Activated T-helper 17 cell treated with anti-CD3 and anti-CD28 coated beads, Interleukin-2, amount 50 U/mL, for 72 hours (primary cell): ENCODE measurements around the gene LYPLA2. TPM values are rescaled to one million over a fixed set of nuclear protein-coding genes. Genes with fewer than 3 reads are reported as not detected.

Source experiments
- ATAC-seq: fragments of 150-1000 bp; cut with Tn5 transposase; replicated peaks from 2 replicates; pipeline ENCODE4 v1.10.0; 2021; ENCODE audit warnings: mild to moderate bottlenecking, moderate library complexity
- H3K27ac Mint-ChIP-seq: one replicate; pipeline ENCODE4 v1.8.0; 2022; ENCODE audit warnings: mixed read lengths
- H3K27me3 Mint-ChIP-seq: one replicate; pipeline ENCODE4 v1.8.0; 2022; ENCODE audit warnings: mixed read lengths
- H3K36me3 Mint-ChIP-seq: one replicate; pipeline ENCODE4 v1.8.0; 2022; ENCODE audit warnings: low read depth, mild to moderate bottlenecking, mixed read lengths
- H3K4me1 Mint-ChIP-seq: one replicate; pipeline ENCODE4 v1.8.0; 2022; ENCODE audit warnings: mixed read lengths
- H3K4me3 Mint-ChIP-seq: one replicate; pipeline ENCODE4 v1.8.0; 2022; ENCODE audit warnings: mild to moderate bottlenecking, mixed read lengths
- H3K9me3 Mint-ChIP-seq: one replicate; pipeline ENCODE4 v1.8.0; 2022; ENCODE audit warnings: mixed read lengths
- total RNA-seq, 2 donors: library from RNA; stranded (reverse); gene quantifications; one replicate each; pipeline ENCODE4 v1.2.3, GENCODE V29; 2022

The LYPLA2 gene
- total RNA-seq = 10 to 100 TPM; 70.0 to 94.8 TPM

DNA sequence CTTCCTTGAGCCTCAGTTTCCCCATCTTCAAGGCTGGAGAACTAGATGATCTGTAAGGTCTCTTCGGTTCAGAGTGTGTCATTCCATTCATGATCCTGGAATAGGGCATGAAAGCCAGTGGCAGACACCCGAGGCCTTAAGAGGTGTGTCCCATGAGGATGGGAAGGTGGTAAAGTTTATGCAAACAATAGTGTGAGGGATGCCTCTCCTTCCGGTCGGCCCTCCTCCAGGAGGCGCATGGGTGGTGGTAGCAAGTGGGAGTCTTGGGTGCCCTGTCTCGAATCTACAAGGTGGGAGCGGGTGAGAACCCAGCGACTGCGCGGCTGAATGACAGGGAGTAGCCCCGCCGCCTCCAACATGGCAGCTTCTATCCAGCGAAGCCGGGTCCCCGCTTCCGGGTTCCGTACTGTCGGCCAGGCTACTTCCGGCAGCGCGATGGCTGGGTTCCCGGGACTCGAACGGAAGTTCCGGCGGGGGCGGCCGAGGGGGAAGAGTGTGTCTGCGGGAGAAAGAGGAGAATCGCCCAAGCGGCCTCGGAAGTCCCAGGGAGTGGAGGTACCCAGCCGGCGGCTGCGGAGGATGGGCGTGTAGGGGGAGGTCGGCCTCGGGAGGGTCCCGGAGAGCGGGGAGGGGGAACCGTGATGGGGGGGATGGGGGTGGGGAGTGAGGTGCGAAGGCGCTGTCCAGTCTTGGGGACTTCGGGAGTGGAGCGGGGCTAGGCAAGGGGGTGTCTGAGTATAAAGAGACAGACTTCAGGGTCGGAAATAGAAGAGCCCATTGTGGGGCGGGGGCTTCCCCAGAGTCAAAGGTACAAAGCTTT lies at the start of gene LYPLA2:
LYPLA2 (plus strand) TSS at position 450 of the 820 bp plus-strand sequence. CDS start 1,538 bp downstream, outside the sequence.
- ATAC-seq = peak; percentile 95
- no peaks in the 10 kb centered on the region for H3K27me3 Mint-ChIP-seq
- H3K4me3 Mint-ChIP-seq = peak within 1 kb of the TSS; percentile 97
- H3K36me3 Mint-ChIP-seq = peaks cover 75% of the 10 kb centered on the region
- peak within 1 kb of the TSS; percentile 94 for H3K27ac Mint-ChIP-seq
- H3K4me1 Mint-ChIP-seq = peaks cover 12% of the 10 kb centered on the region
- H3K9me3 Mint-ChIP-seq = no peaks in the 10 kb centered on the region

DNA sequence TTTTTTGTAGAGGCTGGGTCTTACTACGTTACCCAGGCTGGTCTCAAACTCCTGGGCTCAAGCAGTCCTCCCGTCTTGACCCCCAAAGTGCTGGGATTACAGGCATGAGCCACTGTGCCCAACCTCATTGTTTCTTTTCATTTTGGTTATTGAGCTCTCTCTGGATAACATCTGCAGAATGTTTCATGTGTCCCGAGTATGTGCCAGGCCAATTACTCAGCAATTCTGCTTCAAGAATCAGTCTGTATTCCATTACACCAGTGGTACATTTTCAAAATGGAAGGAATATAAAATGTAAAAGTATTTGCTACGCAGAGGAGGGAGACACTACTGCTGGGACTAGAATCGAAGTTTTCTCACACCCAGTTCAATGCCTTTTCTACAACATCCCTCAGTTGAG lies 49.3 kb upstream of the LYPLA2 start:
- Mint-ChIP-seq H3K27me3 (no peaks in the 10 kb centered on the region), H3K27ac (peak overlapping the region; percentile 90), H3K4me3 (peak overlapping the region; percentile 92), H3K4me1 (peaks cover 25% of the 10 kb centered on the region), H3K9me3 (no peaks in the 10 kb centered on the region), H3K36me3 (peaks cover 26% of the 10 kb centered on the region)
- no peak for ATAC-seq

DNA sequence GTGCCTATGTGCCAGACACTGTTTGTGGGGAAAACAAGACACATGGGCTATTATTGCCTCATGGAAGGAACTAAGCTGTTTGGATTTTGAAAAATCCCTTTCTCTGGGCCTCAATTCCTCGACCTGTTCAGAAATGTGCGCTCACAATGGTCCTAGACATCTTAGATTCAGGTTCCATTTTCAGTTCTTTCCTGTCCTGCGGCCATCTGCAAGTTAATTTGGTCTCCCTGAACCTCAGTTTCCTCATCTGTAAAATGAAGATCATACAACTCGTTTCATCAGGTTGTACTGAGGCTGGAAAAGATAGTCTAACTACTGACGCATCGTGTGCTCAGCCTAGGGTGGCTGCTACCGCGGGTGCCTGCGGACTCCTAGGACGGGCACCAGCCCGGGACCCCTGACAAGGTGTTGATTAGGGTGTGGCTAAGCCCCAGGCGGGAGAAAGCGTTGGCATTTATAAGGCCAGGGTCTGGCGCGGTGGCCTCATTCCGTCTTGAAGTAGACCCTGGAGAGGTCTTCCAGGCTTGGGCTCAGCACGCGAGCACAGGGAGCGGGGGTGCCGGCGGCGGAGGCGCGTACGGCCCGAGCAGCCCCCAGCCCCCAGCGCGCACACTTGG lies 48.2 kb upstream of the LYPLA2 start:
- H3K4me3 Mint-ChIP-seq = peak overlapping the region; percentile 92
- H3K4me1 Mint-ChIP-seq = peaks cover 36% of the 10 kb centered on the region
- peak overlapping the region; percentile 90 for H3K27ac Mint-ChIP-seq
- ATAC-seq = peak; percentile 57
- H3K9me3 Mint-ChIP-seq = no peaks in the 10 kb centered on the region
- H3K27me3 Mint-ChIP-seq = no peaks in the 10 kb centered on the region
- H3K36me3 Mint-ChIP-seq = peaks cover 38% of the 10 kb centered on the region

DNA sequence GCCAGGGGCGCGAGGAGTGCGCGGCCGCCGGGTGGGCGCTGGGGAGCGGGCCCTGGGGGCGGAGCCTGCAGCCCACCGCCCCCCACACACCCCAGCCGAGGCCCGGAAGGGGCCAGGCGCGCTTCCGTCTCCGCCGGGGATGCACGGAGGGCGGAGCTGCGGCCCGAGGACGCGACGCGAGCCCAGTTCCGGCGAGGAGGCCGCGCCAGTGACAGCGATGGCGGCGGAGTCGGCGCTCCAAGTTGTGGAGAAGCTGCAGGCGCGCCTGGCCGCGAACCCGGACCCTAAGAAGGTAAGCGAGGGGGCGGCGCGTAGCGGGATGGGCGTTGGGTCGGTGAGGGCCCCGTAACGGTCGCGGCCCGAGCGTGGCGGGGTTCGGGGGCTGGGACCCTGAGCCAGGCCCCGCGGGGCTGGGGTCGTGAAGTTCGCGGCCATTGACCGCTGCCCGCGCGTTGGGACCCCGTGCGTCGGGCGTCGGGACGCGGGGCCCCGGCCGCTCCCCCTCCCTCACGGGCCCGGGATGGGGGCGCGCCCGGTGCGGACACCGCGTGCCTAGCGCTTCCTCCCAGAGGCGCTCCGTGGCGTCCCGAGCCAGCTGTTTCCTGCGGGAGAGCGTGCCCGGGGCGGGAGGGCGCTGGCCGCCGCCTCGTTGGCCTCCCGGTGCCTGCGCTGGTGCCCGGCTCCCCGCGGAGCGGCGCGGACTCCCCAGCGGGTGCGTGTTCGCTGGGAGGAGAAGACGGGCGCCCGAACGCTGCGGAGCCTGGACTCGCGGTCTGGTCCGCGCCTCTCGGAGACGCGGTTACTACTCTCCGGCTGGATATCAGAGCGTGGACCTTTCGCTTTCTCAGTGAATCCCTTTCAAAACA lies 47.4 kb upstream of the LYPLA2 start, which contains the start of gene ELOA:
ELOA (plus strand) TSS at position 185 of the 866 bp plus-strand sequence; CDS start at position 218, 33 bp downstream.
- peak; percentile 94 for ATAC-seq

DNA sequence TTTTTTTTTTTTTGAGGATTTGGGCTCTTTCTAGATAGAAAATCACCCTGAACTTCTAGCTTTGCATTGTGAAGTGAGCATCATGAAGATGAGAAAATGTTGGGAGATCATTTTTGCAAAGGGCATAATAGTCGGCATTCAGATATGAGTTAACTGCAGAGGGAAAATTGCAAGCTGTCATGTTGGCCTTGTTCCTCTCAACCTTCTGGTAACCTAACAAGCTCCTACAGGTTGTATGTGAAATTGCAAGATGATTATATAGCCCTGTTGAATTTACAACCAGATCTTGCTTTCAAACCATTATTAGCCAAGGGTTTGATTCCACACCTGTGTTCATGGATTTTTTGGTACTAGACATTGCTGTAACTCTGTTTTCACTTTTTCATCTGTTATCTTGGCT lies 45.4 kb upstream of the LYPLA2 start:
- H3K27ac Mint-ChIP-seq = peak overlapping the region; percentile 88
- peaks cover 53% of the 10 kb centered on the region for H3K4me1 Mint-ChIP-seq
- no peaks in the 10 kb centered on the region for H3K27me3 Mint-ChIP-seq
- no peak for ATAC-seq
- H3K4me3 Mint-ChIP-seq = peak overlapping the region; percentile 92
- H3K9me3 Mint-ChIP-seq = no peaks in the 10 kb centered on the region
- peaks cover 63% of the 10 kb centered on the region for H3K36me3 Mint-ChIP-seq

More for the DNA sequence above, 47.4 kb upstream of the LYPLA2 start, which contains the start of gene ELOA:
- Mint-ChIP-seq H3K27ac (peak within 1 kb of the TSS; percentile 90), H3K4me3 (peak within 1 kb of the TSS; percentile 92), H3K27me3 (no peaks in the 10 kb centered on the region), H3K4me1 (peaks cover 42% of the 10 kb centered on the region), H3K9me3 (no peaks in the 10 kb centered on the region), H3K36me3 (peaks cover 43% of the 10 kb centered on the region)

DNA sequence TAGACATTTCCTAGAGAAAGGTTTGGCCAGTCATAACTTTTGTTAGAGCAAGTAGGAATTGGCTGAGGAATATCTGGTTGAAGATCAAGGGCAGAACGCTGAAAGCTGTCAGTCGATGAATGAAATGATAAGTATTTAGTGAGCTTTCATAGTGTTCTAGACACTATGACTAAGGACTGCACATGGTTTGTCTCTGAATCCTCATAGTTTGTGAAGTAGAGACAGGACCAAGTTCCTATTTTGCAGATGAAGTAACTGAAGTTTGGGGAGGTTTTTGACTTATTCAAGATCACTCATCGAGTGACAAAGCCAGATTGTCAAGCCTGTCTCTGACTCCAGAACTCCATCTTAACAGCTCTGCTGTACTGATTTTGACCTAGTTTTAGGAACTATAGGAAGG lies 42.9 kb upstream of the LYPLA2 start:
- Mint-ChIP-seq H3K36me3 (peaks cover 88% of the 10 kb centered on the region), H3K27me3 (no peaks in the 10 kb centered on the region), H3K9me3 (no peaks in the 10 kb centered on the region), H3K27ac (peak overlapping the region; percentile 60), H3K4me3 (peak overlapping the region; percentile 40), H3K4me1 (peaks cover 48% of the 10 kb centered on the region)
- ATAC-seq = peak; percentile 8

DNA sequence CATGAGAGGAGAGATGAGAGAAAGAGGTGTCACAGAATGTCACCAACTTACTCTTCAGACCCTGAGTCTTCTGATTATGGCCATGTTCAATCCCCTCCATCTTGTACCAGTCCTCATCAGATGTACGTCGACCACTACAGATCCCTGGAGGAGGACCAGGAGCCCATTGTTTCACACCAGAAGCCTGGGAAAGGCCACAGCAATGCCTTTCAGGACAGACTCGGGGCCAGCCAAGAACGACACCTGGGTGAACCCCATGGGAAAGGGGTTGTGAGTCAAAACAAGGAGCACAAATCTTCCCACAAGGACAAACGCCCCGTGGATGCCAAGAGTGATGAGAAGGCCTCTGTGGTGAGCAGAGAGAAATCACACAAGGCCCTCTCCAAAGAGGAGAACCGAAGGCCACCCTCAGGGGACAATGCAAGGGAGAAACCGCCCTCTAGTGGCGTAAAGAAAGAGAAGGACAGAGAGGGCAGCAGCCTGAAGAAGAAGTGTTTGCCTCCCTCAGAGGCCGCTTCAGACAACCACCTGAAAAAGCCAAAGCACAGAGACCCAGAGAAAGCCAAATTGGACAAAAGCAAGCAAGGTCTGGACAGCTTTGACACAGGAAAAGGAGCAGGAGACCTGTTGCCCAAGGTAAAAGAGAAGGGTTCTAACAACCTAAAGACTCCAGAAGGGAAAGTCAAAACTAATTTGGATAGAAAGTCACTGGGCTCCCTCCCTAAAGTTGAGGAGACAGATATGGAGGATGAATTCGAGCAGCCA lies 39.7 kb upstream of the LYPLA2 start:
- Mint-ChIP-seq H3K27me3 (no peaks in the 10 kb centered on the region), H3K36me3 (peaks cover 98% of the 10 kb centered on the region), H3K4me3 (no peak overlapping the region), H3K9me3 (no peaks in the 10 kb centered on the region), H3K4me1 (peaks cover 35% of the 10 kb centered on the region), H3K27ac (peak overlapping the region; percentile 72)
- ATAC-seq = peak; percentile 70

DNA sequence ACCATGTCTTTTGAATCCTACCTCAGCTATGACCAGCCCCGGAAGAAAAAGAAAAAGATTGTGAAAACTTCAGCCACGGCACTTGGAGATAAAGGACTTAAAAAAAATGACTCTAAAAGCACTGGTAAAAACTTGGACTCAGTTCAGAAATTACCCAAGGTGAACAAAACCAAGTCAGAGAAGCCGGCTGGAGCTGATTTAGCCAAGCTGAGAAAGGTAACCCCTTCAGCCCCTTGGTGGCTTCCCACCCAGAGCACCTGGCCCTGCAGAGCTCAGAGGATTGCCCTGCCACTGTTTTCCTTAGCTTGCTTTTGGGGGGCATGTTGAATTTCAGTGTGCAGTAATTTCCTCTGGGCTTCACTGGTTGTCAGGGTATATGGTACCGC lies 39.1 kb upstream of the LYPLA2 start:
- H3K4me1 Mint-ChIP-seq = peaks cover 33% of the 10 kb centered on the region
- no peaks in the 10 kb centered on the region for H3K27me3 Mint-ChIP-seq
- no peak overlapping the region for H3K4me3 Mint-ChIP-seq
- peaks cover 98% of the 10 kb centered on the region for H3K36me3 Mint-ChIP-seq
- H3K27ac Mint-ChIP-seq = peak overlapping the region; percentile 72
- ATAC-seq = no peak
- no peaks in the 10 kb centered on the region for H3K9me3 Mint-ChIP-seq

DNA sequence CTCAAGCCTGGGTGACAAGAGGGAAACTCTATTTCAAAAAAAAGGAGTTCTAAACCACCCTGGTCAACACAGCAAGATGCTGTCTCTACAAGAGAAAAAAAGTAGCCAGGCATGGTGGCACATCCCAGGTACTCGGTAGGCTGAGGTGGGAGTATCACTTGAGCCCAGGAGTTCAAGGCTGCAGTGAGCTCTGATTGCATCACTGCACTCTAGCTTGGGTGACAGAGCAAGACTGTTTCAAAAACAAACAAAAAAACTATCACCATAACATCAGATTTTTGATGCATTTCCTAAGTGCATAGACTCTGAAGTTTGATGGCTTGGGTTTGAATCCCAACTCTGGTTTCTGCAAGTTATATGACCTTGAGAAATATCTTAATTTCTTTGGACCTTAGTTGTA lies 38.0 kb upstream of the LYPLA2 start:
- Mint-ChIP-seq H3K4me1 (peaks cover 22% of the 10 kb centered on the region), H3K36me3 (peaks cover 98% of the 10 kb centered on the region), H3K27me3 (no peaks in the 10 kb centered on the region), H3K27ac (no peak overlapping the region), H3K4me3 (no peak overlapping the region), H3K9me3 (no peaks in the 10 kb centered on the region)
- no peak for ATAC-seq

DNA sequence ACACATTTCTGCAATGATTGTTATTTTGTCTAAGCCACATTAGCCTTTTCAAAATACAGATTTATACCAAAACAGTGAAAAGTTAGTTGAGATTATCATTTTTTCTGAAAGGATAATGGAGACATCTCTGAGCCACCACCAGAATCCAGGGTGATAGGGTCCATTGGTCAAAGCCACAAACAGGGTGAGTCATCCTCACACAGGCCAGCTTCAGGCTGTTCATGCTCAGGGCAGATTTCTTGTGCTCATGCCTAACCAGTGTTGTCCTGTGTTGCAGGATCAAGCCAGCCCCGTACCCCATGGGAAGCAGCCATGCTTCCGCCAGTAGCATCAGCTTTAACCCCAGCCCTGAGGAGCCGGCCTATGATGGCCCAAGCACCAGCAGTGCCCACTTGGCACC lies 34.3 kb upstream of the LYPLA2 start:
- Mint-ChIP-seq H3K27ac (no peak overlapping the region), H3K9me3 (no peaks in the 10 kb centered on the region), H3K4me1 (no peaks in the 10 kb centered on the region), H3K36me3 (peaks cover 100% of the 10 kb centered on the region), H3K4me3 (no peak overlapping the region), H3K27me3 (no peaks in the 10 kb centered on the region)
- no peak for ATAC-seq

DNA sequence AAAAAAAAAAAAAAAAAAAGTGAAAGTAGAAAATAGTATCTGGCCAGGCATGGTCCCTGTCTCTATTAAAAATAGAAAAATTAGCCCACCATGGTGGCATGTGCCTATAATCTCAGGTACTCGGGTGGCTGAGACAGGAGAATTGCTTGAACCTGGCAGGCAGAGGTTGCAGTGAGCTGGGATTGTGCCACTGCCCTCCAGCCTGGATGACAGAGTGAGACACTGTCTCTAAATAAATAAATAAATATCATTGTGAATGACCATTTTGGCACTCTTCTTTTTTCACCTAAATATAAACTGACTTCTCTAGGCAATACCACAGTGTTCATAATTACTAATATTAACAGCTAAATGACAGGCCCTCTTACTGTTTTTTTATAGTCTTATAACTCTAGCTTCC lies 33.1 kb upstream of the LYPLA2 start:
- Mint-ChIP-seq H3K27me3 (no peaks in the 10 kb centered on the region), H3K36me3 (peaks cover 100% of the 10 kb centered on the region), H3K9me3 (no peaks in the 10 kb centered on the region), H3K4me1 (no peaks in the 10 kb centered on the region), H3K27ac (no peak overlapping the region), H3K4me3 (no peak overlapping the region)
- ATAC-seq = no peak

DNA sequence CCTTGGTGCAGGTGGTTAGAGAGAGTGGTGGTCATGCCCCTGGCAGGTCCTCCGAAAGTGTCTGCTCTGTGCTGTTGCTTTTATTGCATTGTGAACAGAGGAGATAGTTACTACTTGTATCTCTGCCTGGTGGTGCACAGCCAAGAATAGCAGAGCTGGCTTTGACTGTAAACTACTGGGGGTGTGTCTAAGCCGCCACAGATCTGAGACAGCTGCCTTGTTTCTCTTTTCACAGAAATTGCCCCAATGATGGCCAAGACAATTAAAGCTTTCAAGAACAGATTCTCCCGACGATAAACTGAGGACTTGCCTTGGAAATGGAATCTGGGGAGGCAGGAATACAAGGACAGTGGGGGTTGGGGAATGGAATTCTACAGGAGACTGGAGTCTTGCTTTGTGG lies 31.7 kb upstream of the LYPLA2 start:
- no peak overlapping the region for H3K27ac Mint-ChIP-seq

DNA sequence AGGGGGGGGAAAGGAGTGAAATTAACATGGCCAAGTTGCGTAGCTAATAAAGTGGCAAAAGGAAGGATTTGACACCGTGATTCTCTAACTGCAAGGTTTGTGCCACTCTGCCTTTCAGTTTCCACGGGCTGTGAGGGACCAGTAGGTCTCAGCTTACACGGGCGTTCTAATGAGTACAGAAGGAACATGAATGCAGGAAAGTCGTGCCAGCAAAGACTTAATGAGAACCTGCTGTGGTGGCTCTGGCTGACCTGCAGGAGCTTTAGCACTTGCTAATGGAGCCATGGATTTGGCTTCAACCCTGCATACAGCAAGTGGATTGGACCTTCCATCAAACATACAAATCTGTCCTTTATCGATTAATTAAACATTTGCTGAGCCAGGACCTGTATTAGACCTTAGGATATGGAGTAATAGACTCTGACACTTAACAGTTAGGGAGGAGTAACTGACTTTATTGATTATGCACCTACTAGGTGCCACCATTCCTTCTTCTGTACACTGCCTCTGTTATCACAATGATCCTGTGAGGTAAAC lies 27.8 kb upstream of the LYPLA2 start:
- Mint-ChIP-seq H3K9me3 (no peaks in the 10 kb centered on the region), H3K27ac (no peak overlapping the region), H3K4me3 (no peak overlapping the region), H3K36me3 (peaks cover 62% of the 10 kb centered on the region), H3K4me1 (no peaks in the 10 kb centered on the region), H3K27me3 (no peaks in the 10 kb centered on the region)
- no peak for ATAC-seq

More for the DNA sequence above, 31.7 kb upstream of the LYPLA2 start:
- no peak overlapping the region for H3K4me3 Mint-ChIP-seq
- peaks cover 97% of the 10 kb centered on the region for H3K36me3 Mint-ChIP-seq
- ATAC-seq = no peak
- no peaks in the 10 kb centered on the region for H3K4me1 Mint-ChIP-seq
- no peaks in the 10 kb centered on the region for H3K27me3 Mint-ChIP-seq
- H3K9me3 Mint-ChIP-seq = no peaks in the 10 kb centered on the region
